HG03196 (cell line): Measurements from ENCODE around the gene SYNE1.
"Not testable (repeated sequence)": the region's sequence is repeated elsewhere in the genome, so short reads cannot be mapped to it uniquely, and the experiment has no call there.

Experiments
- ATAC-seq: cut with Tn5 transposase; IDR thresholded peaks from one replicate; pipeline ENCODE4 v1.9.1; 2021; ENCODE audit not compliant: unreplicated experiment

The SYNE1 gene

DNA sequence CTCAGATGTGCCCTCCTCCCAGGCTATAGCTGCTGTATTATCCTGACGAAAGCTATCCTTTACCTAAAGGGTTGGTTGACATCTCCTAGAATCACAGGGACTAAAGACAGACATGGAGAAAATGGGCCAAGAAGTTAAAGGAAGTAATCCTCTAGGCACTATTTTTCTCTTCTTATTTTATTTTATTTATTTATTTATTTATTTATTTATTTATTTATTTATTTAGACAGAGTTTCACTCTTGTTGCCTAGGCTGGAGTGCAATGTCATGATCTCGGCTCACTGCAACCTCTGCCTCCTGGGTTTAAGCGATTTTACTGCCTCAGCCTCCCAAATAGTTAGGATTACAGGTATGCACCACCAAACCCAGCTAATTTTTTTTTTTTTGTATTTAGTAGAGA is 309.0 kb downstream of the SYNE1 start:
- not testable (repeated sequence) for ATAC-seq

DNA sequence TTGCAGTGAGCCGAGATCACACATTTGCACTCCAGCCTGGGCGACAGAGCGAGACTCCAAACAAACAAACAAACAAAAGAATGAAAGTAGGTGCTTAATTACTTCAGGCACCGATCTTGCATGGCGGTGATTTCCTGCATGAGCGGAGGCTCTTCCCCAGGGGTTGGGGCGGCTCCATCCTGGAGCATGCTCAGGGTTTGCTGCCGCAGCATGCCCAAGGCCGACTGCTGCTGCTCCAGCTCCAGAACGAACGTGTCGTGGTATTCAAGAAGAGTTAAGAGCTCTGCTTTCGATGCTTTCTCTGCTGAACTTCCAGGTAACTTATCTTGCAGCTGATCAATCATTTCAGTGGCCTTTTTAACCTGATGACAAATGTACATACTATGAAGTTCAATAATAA is 313.8 kb downstream of the SYNE1 start:
- no peak for ATAC-seq

DNA sequence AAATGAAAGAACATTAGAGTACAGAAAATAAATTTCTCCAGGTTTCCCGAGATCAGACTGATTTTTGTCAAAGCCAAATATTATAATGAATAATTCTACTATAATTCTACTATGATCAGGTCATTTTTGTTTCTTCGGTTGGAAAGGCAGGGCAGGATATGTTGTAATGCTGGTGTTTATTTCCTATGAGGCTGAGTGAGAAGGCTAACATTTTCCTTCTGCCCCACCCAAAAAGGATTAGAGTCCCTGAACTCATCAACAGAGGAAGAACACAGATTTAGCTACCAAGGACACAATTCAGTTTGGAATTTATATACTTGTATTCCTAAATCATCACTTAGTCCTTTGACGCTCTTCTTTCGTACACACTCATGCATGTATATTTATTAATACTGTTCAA is 318.9 kb downstream of the SYNE1 start:
- ATAC-seq: no peak

GRCh38 chr6:152316024-152316423 is 321.1 kb downstream of the SYNE1 start:
- no peak for ATAC-seq

DNA sequence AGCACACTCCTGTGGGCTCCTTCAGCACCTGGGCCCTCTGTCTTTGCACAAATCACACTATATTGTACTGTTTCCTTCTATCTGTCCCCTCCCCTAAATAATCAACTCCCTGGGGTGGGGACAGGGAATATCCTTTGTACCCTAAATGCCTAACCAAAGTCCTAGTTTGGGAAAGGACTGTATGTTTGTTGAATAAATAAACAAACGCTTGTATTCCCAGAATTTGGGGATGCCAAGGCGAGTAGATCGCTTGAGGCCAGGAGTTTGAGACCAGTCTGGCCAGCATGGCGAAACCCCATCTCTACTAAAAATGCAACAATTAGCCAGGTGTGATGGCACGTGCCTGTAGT is 322.7 kb downstream of the SYNE1 start:
- ATAC-seq: no peak

DNA sequence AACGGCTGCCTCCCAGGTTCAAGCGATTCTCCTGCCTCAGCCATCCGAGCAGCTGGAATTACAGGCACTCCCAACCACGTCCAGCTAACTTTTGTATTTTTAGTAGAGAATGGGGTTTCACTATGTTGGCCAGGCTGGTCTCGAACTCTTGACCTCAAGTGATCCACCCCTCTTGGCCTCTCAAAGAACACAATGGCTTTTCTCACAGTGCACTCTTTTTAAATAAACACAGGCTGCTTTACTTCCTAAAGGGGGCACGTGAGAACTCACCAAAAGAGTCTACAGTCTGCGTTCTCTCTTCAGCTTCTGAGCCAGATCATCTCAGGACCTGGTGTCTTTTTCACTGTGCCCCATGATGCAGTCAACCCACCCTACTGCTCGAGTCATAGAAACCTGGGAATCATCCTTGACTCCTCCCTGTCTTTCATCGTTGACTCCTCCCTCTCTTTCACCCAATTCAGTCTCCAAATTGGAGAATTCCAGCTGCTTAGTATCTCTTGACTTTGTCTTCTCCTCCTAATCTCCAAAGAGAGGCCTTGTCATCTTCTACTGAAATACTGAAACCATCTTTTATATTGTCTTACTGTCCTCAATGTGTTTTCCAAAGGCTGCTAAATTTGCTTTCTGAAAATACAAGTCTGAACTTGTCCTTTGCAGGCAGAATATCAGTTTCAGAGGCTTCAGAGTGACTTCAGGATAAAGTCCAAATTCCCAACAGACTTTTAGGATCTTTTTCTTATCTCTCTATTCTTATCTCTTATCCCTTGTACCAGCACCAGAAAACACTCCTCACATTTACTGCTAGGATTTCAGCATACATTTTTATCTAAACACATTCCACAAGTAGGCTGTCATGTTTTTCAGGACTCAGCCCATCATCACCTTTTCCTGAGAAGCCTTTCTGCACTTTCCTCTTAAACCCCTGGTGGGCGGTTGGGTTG is 323.4 kb downstream of the SYNE1 start:
- no peak for ATAC-seq

- no peak for ATAC-seq
These were observed 324.7 kb downstream of the SYNE1 start for GRCh38 chr6:152312434-152312833.

DNA sequence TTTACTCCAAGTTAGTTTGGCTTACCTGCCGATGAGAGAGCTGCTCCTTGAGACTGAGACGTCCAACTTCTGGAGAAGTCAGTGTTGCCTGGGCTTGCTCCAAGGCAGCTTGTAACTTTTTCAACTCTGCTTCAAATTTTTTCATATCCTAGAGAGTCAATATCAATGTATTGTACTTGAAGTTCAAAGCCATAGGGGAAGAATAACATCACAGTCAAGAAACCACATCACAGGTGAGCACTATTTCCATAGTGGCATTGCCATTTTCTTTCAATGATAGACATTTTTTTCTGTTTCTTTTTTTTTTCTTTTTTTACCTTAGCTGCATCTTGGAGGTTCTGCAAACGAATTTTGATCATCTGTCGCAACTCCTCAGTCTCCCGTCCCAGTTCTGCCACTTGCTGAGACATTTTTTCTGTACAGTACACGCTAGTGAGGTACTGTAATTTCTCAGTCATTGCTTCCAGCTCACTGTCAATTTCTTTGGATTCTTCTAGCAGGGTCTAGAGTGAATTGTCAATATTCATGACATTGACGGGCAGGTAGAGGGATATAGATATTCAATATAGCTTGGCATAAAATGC is 326.7 kb downstream of the SYNE1 start:
- ATAC-seq: no peak

DNA sequence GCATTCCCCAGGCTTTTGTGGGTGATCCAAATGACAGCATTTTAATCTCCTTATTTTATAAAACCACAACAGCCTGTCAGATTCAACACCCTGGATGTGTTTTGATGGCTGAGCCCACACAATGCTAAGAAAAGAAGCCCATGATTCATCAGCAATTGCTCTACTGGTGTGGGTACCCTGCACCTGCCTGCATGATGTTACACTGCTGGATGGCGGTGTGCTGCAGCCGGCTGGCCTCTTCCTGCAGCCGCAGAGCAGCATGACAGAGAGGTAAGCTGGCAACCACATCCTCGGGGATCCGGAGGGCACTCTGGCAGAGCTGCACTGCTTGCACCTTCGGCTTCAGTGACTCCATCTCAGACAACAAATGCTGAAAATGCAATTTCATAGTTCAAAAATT is 327.5 kb downstream of the SYNE1 start:
- ATAC-seq: peak; percentile 77

- ATAC-seq: no peak
These were observed 328.2 kb downstream of the SYNE1 start for GRCh38 chr6:152309006-152309405.

DNA sequence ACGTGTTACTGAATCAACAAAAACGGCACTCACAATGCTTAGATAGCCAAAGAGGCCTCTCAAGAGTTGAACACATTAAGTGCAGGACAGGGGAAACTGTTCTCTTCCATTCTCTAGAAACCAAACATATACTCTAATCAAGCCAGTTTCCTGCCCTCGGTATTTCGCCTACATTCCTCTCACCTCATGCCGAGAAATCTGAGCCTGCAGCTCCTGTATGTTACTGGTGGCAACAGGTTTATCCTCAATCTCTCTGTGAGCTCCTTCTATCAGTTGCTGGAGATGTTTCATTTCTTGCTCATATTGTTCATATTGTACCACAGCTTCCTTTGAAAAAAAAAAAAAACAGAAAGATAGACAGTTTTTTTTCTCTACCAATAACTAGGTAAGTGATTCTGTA is 328.9 kb downstream of the SYNE1 start:
- ATAC-seq: no peak

GRCh38 chr6:152305672-152306071 is 331.5 kb downstream of the SYNE1 start:
- ATAC-seq: no peak

DNA sequence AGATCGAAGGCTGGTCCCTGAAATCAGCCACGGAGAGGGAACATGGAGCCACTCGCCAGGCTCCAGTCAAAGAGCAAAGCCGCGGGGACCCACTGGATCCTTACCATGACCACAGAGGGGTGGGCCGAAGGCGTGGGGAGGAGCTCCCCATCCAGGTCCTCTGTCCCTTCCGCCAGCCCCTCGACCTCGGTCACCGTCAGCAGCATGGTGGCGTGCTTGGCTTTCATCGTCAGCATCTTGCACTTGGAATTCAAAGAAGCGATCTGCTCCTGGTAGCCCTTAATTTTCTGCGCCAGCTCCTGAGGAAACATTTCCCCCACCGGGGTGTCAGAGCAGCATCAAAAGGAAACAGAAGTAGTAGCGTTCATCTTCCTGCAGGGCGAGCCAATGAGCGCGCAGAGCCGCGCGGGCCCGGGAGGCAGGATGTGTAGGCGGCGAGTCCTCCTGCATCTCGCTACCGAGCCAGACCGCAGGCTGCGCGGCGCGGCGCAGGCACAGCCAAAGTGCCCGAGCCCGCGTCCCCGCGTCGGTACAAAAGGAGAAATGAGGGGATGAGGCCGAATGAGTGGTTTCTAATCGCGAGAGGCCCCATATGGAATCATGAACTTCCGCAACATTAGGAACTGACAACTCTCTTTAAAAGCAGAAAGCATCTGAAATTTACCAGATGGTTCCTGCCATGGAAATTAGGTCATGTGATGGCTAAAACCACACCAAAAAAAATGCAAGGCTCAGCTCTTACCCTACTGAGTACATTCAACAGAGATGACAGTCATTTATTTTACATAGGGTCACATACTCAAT is 335.2 kb downstream of the SYNE1 start:
- ATAC-seq: peak; percentile 95

DNA sequence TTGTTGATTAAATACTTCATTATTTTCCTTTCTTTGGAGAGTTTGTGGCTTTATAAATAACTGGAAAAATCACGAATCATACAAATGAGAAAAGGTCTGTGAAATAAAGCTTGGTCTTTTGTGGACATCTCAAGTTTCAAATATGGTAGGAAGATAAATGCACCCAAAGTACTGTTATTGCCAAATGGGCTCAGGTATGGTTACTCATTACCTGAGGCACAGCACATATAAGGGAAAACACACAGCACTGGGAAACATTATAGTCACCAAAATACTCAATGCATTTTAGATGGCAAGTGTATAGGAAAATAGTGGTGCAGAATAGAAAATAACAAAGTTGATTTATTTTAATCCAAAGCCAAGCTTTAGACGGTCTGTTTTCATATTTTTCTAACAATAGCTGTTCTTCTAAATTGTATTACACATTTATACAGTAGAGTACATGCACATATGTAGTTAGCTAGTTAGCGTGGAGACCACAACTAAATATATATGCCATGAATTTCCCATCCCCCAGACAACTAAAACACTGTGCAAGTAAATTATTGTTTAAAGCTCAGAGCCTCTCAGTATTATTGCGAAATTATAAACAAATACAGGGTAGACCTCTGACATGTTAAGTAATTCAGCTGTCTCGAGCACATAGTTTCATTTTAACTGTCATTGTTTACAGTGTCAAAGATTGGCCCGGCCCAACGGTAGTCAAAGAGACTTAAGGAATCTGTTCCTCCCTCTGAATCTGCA is 336.0 kb downstream of the SYNE1 start:
- peak; percentile 23 for ATAC-seq

DNA sequence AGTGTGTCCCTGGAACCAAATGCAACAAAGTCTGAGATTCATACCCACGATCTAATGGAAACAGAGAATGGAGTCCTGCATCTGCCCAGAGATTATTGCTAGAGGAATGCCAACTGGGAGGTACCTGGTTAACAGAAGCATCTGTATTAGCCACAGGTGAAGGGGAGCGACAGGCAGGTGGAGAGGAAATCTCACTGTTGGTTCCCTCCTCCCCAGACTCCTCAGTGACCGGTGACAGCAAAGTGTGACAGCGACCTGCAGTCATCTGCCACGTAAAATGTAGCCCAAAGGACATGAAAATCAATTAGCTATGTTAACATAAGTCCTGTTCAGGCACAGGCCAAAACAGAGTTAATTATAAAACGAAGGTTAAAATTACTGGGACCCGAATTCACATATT is 336.6 kb downstream of the SYNE1 start:
- ATAC-seq: no peak

DNA sequence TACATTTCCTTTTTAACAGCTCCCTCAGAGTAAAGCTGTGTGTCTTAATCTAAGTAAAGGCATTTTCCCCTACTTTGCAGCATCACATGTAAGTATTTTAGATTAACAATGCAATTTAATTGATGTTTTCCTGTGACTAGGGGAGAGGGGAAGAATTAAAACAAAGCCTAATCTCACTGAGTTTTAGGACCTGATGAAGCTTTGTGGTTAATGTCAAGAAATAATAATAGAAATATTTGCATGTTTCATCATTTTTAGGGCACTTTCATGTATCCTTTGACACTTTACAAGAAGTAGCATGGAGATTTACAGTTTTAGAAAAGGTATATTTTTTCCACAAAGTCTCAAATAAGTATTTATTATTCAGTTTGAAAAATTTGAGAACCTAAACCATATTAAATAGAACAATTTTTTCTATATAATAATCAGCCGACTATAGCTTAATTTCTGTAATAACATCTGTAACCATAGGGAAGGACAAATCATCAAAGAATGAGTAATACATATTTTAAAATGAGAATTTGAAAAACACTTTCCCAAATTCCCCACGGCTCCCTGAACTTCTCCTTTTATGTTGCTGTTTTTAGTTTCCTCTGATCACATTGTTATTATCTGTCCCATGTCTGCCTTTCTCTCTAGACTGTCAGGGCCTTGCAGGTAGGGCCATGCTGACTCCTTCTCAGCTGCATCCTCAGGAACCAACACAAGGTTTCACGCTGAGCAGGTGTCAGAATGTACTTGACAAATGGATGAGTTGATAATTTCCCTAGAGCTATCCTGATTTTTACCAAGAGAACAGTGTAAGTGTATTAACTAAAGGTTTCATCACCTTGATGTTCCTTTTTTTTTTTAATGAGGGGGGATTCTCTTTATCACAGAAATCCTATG is 338.1 kb downstream of the SYNE1 start:
- no peak for ATAC-seq

- ATAC-seq: peak; percentile 19
These were observed 339.0 kb downstream of the SYNE1 start for GRCh38 chr6:152298055-152298647.

DNA sequence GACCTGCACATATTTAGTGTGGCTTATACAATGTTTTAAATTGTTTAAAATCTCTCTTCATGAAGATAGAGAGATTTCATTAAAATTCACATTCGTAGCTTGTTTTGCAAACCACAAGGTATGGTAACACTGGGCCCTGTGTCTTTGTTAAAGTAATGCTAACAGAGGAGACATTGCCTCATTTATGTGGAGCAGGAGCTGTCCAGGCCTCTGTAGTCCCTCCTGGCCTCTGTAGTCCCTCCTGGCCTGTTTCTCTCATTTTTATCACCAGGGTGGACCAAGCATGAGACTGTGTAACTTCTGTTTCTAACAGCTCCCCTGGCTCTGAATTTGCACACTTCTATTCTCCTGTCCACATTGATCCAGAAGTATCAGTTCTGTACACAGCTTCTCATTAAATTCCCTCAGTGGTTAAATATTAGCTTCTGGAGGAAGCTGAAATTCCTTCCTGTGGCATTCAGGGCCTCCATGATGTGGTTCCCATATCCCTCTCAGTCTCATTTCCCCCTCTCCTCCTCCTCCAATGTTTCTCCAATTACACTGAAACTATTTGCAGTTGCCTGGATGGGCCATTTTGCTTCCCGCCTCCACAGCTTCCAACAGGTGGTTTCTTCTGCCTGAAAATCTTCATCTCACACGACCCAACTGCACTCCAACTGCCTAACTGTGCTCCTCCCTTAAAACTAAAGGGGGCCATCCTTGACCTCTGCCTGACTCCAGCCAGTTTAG is 340.4 kb downstream of the SYNE1 start:
- no peak for ATAC-seq

- ATAC-seq: no peak
These were observed 341.2 kb downstream of the SYNE1 start for GRCh38 chr6:152295920-152296319.
